HEK293 (cell line): ENCODE measurements around the gene HOXD10.

ENCODE experiments used
- AEBP2 ChIP-seq: fragments of 450-650 bp; formaldehyde crosslinking; IDR thresholded peaks from 2 replicates; pipeline ENCODE4 v1.5.1; 2016; ENCODE audit warnings: missing biosample characterization, missing genetic modification characterization, borderline replicate concordance
- GLIS2 ChIP-seq: fragments of 450-650 bp; formaldehyde crosslinking; IDR thresholded peaks from 2 replicates; pipeline ENCODE4 v1.5.1; 2016; ENCODE audit warnings: missing biosample characterization, missing genetic modification characterization
- IKZF3 ChIP-seq: fragments of 450-650 bp; IDR thresholded peaks from 2 replicates; pipeline ENCODE4 v1.5.0; 2018; ENCODE audit warnings: missing biosample characterization, mild to moderate bottlenecking, missing genetic modification characterization, moderate library complexity
- KLF17 ChIP-seq: fragments of 450-650 bp; formaldehyde crosslinking; IDR thresholded peaks from 2 replicates; pipeline ENCODE4 v1.5.1; 2016; ENCODE audit warnings: missing biosample characterization, missing genetic modification characterization
- PRDM10 ChIP-seq: fragments of 450-650 bp; formaldehyde crosslinking; IDR thresholded peaks from 2 replicates; pipeline ENCODE4 v1.5.1; 2016; ENCODE audit warnings: missing biosample characterization, missing genetic modification characterization
- SETDB1 ChIP-seq: IDR thresholded peaks from one replicate; pipeline ENCODE4 v1.6.1; 2017; ENCODE audit warnings: mild to moderate bottlenecking, low read length, moderate library complexity, mixed read lengths; ENCODE audit not compliant: insufficient read length
- SP2 ChIP-seq: fragments of 450-650 bp; formaldehyde crosslinking; IDR thresholded peaks from 2 replicates; pipeline ENCODE4 v1.5.1; 2016; ENCODE audit warnings: missing biosample characterization, missing genetic modification characterization
- ZBTB1 ChIP-seq: fragments of 450-650 bp; formaldehyde crosslinking; IDR thresholded peaks from 2 replicates; pipeline ENCODE4 v1.5.1; 2016; ENCODE audit warnings: missing biosample characterization, missing genetic modification characterization
- ZBTB17 ChIP-seq: fragments of 450-650 bp; formaldehyde crosslinking; IDR thresholded peaks from 2 replicates; pipeline ENCODE4 v1.5.1; 2016; ENCODE audit warnings: missing biosample characterization, missing genetic modification characterization
- ZNF155 ChIP-seq: fragments of 450-650 bp; formaldehyde crosslinking; IDR thresholded peaks from 2 replicates; pipeline ENCODE4 v1.5.1; 2016; ENCODE audit warnings: missing biosample characterization, missing genetic modification characterization
- ZNF175 ChIP-seq: fragments of 450-650 bp; formaldehyde crosslinking; IDR thresholded peaks from 2 replicates; pipeline ENCODE4 v1.5.1; 2016; ENCODE audit warnings: missing biosample characterization, missing genetic modification characterization
- ZNF184 ChIP-seq: fragments of 450-650 bp; IDR thresholded peaks from 2 replicates; pipeline ENCODE4 v1.5.1; 2018; ENCODE audit warnings: missing biosample characterization, mild to moderate bottlenecking, missing genetic modification characterization
- ZNF211 ChIP-seq: fragments of 450-650 bp; formaldehyde crosslinking; IDR thresholded peaks from 2 replicates; pipeline ENCODE4 v1.5.1; 2016; ENCODE audit warnings: low read depth, missing biosample characterization, missing genetic modification characterization
- ZNF221 ChIP-seq: fragments of 450-650 bp; formaldehyde crosslinking; IDR thresholded peaks from 2 replicates; pipeline ENCODE4 v1.5.1; 2017; ENCODE audit warnings: missing biosample characterization, missing genetic modification characterization, borderline replicate concordance
- ZNF274 ChIP-seq, 2 experiments: fragments of 200-500 bp in 1 of 2; fragments of 450-650 bp in 1 of 2; sonication (Bioruptor generic) in 1 of 2; formaldehyde crosslinking in 1 of 2; IDR thresholded peaks; 2 replicates each; pipeline versions ENCODE4 v1.5.1 to v1.6.1; 2014 to 2016; ENCODE audit warnings: borderline replicate concordance in 1 of 2, inconsistent platforms in 1 of 2, low read length in 1 of 2, missing biosample characterization in 1 of 2, missing genetic modification characterization in 1 of 2
- ZNF280D ChIP-seq: fragments of 450-650 bp; formaldehyde crosslinking; IDR thresholded peaks from 2 replicates; pipeline ENCODE4 v1.5.1; 2016; ENCODE audit warnings: missing biosample characterization, missing genetic modification characterization
- ZNF488 ChIP-seq: fragments of 450-650 bp; formaldehyde crosslinking; IDR thresholded peaks from 2 replicates; pipeline ENCODE4 v1.5.1; 2016; ENCODE audit warnings: missing biosample characterization, missing genetic modification characterization
- ZNF549 ChIP-seq: fragments of 450-650 bp; IDR thresholded peaks from 2 replicates; pipeline ENCODE4 v1.5.1; 2018; ENCODE audit warnings: missing biosample characterization, missing genetic modification characterization, mild to moderate bottlenecking, inconsistent platforms, moderate library complexity
- ZNF639 ChIP-seq: fragments of 450-650 bp; formaldehyde crosslinking; IDR thresholded peaks from 2 replicates; pipeline ENCODE4 v1.5.1; 2016; ENCODE audit warnings: missing biosample characterization, missing genetic modification characterization
- ZNF645 ChIP-seq: fragments of 450-650 bp; formaldehyde crosslinking; IDR thresholded peaks from 2 replicates; pipeline ENCODE4; 2016; ENCODE audit warnings: missing biosample characterization, missing genetic modification characterization
- ZNF670 ChIP-seq: fragments of 450-650 bp; formaldehyde crosslinking; IDR thresholded peaks from 2 replicates; pipeline ENCODE4 v1.5.1; 2016; ENCODE audit warnings: missing biosample characterization, missing genetic modification characterization, low read depth
- ZSCAN30 ChIP-seq: fragments of 450-650 bp; IDR thresholded peaks from 2 replicates; pipeline ENCODE4 v1.5.1; 2018; ENCODE audit warnings: missing biosample characterization, mild to moderate bottlenecking, missing genetic modification characterization, moderate library complexity

Gene HOXD10

GRCh38 chr2:176106581-176107539, 9.7 kb upstream of the HOXD10 start, which contains the start of gene HOXD11 (continued):
- TF ChIP-seq IKZF3 (peak; percentile 83; the same call in 1 of the 2 replicates), ZNF670 (tag by site-specific recombination) (no peak), AEBP2 (tag by site-specific recombination) (no peak), ZBTB17 (tag by site-specific recombination) (peak; percentile 73), ZNF175 (tag by site-specific recombination) (no peak), ZNF184 (tag by site-specific recombination) (0 out of 2 replicates have a peak, but pooled peaks have one; percentile 29), ZNF221 (no peak), ZNF549 (tag by site-specific recombination) (no peak), PRDM10 (peak; percentile 87), ZSCAN30 (tag by site-specific recombination) (peak; percentile 97), GLIS2 (tag by site-specific recombination) (peak; percentile 81), KLF17 (0 out of 2 replicates have a peak, but pooled peaks have one; percentile 34), ZNF488 (tag by site-specific recombination) (no peak), SETDB1 (no peak), ZBTB1 (tag by site-specific recombination) (no peak), ZNF155 (tag by site-specific recombination) (no peak), ZNF645 (0 out of 2 replicates have a peak, but pooled peaks have one; percentile 21), ZNF211 (tag by site-specific recombination) (no peak), ZNF639 (tag by site-specific recombination) (no peak; the same call in none of the 2 replicates), SP2 (tag by site-specific recombination) (peak; percentile 56), ZNF274 (IDR thresholded peaks at IDR 0.05; ENCODE audit: low read length) (no peak), ZNF274 (tag by site-specific recombination; IDR thresholded peaks at IDR 0.05; ENCODE audit: borderline replicate concordance) (no peak), ZNF280D (tag by site-specific recombination) (no peak)
